ENCODE data around the gene ALCAM. TPM values are rescaled to one million over a fixed set of nuclear protein-coding genes. Genes with fewer than 3 reads are reported as not detected.

ALCAM gene
- total RNA-seq, 4 donors from 2014 or later = 7.3 to 249 (median 26.8) TPM

- TF ChIP-seq CTCF (IDR thresholded peaks at IDR 0.05; ENCODE audit: low read depth) = no peak
Observed at GRCh38 chr3:105529456-105529855, 162.7 kb downstream of the ALCAM start.

GRCh38 chr3:105532251-105532650 lies 165.5 kb downstream of the ALCAM start:
- no peak for TF ChIP-seq CTCF (IDR thresholded peaks at IDR 0.05; ENCODE audit: low read depth)

- TF ChIP-seq CTCF (IDR thresholded peaks at IDR 0.05; ENCODE audit: low read depth) = no peak
Observed at GRCh38 chr3:105533960-105534359, 167.3 kb downstream of the ALCAM start.

- TF ChIP-seq CTCF (IDR thresholded peaks at IDR 0.05; ENCODE audit: low read depth) = no peak
Observed at GRCh38 chr3:105534491-105534890, 167.8 kb downstream of the ALCAM start.

GRCh38 chr3:105537371-105538080 lies 170.8 kb downstream of the ALCAM start:
- no peak for TF ChIP-seq CTCF (IDR thresholded peaks at IDR 0.05; ENCODE audit: low read depth)

- TF ChIP-seq CTCF (IDR thresholded peaks at IDR 0.05; ENCODE audit: low read depth) = no peak
Observed at GRCh38 chr3:105538483-105538882, 171.8 kb downstream of the ALCAM start.

GRCh38 chr3:105539897-105540296 lies 173.2 kb downstream of the ALCAM start:
- TF ChIP-seq CTCF (IDR thresholded peaks at IDR 0.05; ENCODE audit: low read depth) = no peak

All from subcutaneous adipose tissue (tissue), 4 donors.